ENCODE data around the gene BSDC1.
A peak's percentile ranks its signal among the peaks of the same experiment; 100 is the strongest.
"Not testable (repeated sequence)": the region's sequence is repeated elsewhere in the genome, so short reads cannot be mapped to it uniquely, and the experiment has no call there.

BSDC1 gene

GRCh38 chr1:32394141-32394889 is at the start of gene BSDC1:
Gene BSDC1 (minus strand): TSS chr1:32394441. CDS start chr1:32394414, 27 bp downstream.
- peak; percentile 99 for DNase-seq

GRCh38 chr1:32441467-32441866 is 47.2 kb upstream of the BSDC1 start:
- DNase-seq, result not testable (repeated sequence)

GRCh38 chr1:32438777-32439176 is 44.5 kb upstream of the BSDC1 start:
- DNase-seq, result not testable (repeated sequence)

- no peak for DNase-seq
Measured at GRCh38 chr1:32438136-32438535, 43.9 kb upstream of the BSDC1 start.

- no peak for DNase-seq
Measured at GRCh38 chr1:32431736-32432400, 37.6 kb upstream of the BSDC1 start.

GRCh38 chr1:32427264-32427963 is 33.2 kb upstream of the BSDC1 start:
- DNase-seq, result no peak

GRCh38 chr1:32426489-32427255 is 32.4 kb upstream of the BSDC1 start:
- DNase-seq, result no peak

- no peak for DNase-seq
Measured at GRCh38 chr1:32421775-32422174, 27.5 kb upstream of the BSDC1 start.

GRCh38 chr1:32414186-32414886 is 20.1 kb upstream of the BSDC1 start:
- no peak for DNase-seq

GRCh38 chr1:32413507-32414185 is 19.4 kb upstream of the BSDC1 start:
- peak; percentile 62 to 76 for DNase-seq

GRCh38 chr1:32411261-32411660 is 17.0 kb upstream of the BSDC1 start:
- no peak for DNase-seq

GRCh38 chr1:32406629-32407111 is 12.4 kb upstream of the BSDC1 start:
- DNase-seq, result no peak

- no peak for DNase-seq
Measured at GRCh38 chr1:32405672-32406467, 11.6 kb upstream of the BSDC1 start.

- DNase-seq, result no peak
Measured at GRCh38 chr1:32404946-32405345, 10.7 kb upstream of the BSDC1 start.

- DNase-seq, result peak; percentile 65 to 73
Measured at GRCh38 chr1:32400876-32401631, 6.8 kb upstream of the BSDC1 start.

- DNase-seq, result no peak
Measured at GRCh38 chr1:32399843-32400242, 5.6 kb upstream of the BSDC1 start.

- no peak for DNase-seq
Measured at GRCh38 chr1:32398401-32398800, 4.2 kb upstream of the BSDC1 start.

GRCh38 chr1:32396524-32396923 is 2.3 kb upstream of the BSDC1 start:
- DNase-seq, result not testable (repeated sequence)

- no peak for DNase-seq
Measured at GRCh38 chr1:32394890-32395432, 720 bp upstream of the BSDC1 start.

- peak; percentile 47 to 52 for DNase-seq
Measured at GRCh38 chr1:32393832-32394140, 455 bp downstream of the BSDC1 start.
